Measurements from ENCODE around the gene TK1. TPM values are rescaled to one million over a fixed set of nuclear protein-coding genes. Genes with fewer than 3 reads are reported as not detected.

The TK1 gene
- total RNA-seq, 1 donor, result 87.2 TPM

DNA sequence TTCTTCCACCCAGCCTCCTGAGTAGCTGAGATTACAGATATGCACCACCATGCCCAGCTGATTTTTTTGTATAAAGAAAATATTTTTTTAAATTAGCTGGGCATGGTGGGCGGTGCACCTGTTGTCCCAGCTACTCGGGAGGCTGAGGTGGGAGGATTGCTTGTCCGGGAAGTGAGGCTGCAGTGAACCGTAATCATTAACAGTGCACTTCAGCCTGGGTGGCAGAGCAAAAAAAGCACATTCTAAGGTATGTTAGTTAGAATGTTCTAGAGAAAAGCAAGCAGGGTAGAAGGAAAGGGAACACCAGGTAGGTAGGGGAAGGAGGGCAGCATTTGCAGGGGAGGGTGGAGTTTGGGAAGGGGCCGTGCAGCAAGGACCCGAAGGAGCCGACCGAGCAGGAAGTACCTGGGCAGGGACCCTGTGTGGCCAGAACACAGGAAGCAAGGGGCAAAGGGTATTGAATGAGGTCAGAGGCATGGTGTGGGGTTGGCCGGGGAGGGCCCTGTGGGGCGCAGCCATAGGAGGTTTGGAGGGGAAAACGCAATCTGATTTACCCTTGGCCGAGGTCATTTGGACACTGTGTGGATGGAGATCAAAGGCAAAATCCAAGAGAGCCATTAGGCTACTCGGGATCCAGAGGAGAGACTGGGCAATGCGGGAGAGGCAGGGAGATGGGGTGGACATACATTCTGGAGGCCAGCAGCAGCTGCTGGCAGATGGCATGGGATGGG, 38.4 kb downstream of the TK1 start:
- no peak overlapping the region for H3K4me3 ChIP-seq (ENCODE audit: low read depth, low read length)
- DNase-seq (ENCODE audit: low read depth), result no peak
- TF ChIP-seq, protein P1, sequence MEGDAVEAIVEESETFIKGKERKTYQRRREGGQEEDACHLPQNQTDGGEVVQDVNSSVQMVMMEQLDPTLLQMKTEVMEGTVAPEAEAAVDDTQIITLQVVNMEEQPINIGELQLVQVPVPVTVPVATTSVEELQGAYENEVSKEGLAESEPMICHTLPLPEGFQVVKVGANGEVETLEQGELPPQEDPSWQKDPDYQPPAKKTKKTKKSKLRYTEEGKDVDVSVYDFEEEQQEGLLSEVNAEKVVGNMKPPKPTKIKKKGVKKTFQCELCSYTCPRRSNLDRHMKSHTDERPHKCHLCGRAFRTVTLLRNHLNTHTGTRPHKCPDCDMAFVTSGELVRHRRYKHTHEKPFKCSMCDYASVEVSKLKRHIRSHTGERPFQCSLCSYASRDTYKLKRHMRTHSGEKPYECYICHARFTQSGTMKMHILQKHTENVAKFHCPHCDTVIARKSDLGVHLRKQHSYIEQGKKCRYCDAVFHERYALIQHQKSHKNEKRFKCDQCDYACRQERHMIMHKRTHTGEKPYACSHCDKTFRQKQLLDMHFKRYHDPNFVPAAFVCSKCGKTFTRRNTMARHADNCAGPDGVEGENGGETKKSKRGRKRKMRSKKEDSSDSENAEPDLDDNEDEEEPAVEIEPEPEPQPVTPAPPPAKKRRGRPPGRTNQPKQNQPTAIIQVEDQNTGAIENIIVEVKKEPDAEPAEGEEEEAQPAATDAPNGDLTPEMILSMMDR (IDR thresholded peaks at IDR 0.05; ENCODE audit: insufficient read depth, low read depth, low read length), result no peak

DNA sequence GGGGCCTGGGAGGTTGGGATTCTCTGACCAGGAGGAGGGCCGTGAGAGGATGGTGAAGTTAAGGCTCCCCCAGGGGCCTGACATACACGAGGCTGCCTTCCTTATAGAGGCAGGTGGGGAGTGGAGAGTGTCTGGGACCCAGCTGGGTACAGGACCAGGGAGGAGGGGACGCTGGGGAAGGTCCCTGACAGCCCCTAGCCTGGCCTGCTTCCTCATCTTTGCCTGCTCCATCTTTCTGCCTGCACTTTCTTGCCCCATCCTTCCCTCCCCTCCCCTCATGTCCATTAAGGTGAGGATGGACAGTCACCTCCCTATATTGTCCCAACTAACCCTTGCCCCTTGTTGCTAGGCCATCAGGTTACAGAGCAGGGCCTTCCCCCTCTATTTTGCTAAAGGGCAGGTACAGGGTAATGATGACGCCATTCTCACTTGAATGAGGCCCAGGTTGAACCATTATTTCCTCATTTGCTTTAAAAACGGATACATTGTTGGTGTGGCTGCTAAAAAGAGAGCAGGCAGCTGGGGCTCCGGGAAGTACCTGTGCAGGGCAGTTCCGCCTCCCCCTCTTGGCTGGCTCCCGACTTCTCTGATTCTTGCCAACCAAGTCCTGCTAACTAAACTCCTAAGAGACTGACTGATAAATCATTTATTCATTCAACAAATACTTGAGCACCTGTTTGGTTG, 39.4 kb downstream of the TK1 start:
- no peak for DNase-seq (ENCODE audit: low read depth)
- TF ChIP-seq, protein P1 (IDR thresholded peaks at IDR 0.05; ENCODE audit: insufficient read depth, low read depth, low read length), result no peak
- no peak overlapping the region for H3K4me3 ChIP-seq (ENCODE audit: low read depth, low read length)

DNA sequence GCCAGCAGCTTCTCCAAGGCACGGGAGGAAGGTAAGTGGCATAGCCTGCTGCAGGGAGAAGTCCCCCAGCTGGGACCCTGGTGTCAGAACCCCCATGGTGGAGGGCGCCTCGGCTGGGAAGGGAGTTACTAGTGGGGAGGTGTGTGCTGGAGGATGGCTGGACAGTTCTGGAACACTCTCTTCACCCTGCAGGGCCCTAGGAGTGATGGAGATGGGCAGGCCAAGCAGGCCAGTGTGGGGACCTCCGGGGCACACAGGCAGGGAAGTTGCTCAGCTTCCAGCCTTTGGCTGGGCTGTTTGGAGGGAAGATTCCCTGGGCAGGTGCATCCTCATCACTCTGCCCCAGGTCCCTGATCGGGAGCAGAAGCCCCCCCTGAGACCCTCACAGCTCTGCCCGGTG, 40.0 kb downstream of the TK1 start:
- no peak for DNase-seq (ENCODE audit: low read depth)
- H3K4me3 ChIP-seq (ENCODE audit: low read depth, low read length), result no peak overlapping the region
- TF ChIP-seq, protein P1 (IDR thresholded peaks at IDR 0.05; ENCODE audit: insufficient read depth, low read depth, low read length), result no peak

DNA sequence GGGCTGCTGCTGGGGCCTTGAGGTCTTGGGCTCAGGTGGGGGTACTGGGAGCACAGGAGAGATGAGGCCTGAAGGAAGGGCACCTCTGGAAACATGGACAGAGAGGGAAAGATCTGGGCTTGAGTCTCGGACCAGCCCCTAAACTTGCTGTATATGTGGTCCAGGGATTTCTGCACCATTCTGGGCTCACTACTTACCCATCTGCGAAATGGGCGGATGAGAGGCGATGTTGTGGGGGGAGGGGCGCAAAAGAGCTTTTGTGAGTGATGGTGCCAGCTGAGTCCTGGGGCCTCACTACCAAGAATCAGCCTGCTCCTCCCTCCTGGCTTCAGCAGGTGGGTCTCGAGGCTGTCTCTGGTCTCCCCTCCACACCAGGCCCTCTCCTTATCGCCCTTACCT, 40.4 kb downstream of the TK1 start:
- no peak overlapping the region for H3K4me3 ChIP-seq (ENCODE audit: low read depth, low read length)
- TF ChIP-seq, protein P1 (IDR thresholded peaks at IDR 0.05; ENCODE audit: insufficient read depth, low read depth, low read length), result no peak
- no peak for DNase-seq (ENCODE audit: low read depth)

DNA sequence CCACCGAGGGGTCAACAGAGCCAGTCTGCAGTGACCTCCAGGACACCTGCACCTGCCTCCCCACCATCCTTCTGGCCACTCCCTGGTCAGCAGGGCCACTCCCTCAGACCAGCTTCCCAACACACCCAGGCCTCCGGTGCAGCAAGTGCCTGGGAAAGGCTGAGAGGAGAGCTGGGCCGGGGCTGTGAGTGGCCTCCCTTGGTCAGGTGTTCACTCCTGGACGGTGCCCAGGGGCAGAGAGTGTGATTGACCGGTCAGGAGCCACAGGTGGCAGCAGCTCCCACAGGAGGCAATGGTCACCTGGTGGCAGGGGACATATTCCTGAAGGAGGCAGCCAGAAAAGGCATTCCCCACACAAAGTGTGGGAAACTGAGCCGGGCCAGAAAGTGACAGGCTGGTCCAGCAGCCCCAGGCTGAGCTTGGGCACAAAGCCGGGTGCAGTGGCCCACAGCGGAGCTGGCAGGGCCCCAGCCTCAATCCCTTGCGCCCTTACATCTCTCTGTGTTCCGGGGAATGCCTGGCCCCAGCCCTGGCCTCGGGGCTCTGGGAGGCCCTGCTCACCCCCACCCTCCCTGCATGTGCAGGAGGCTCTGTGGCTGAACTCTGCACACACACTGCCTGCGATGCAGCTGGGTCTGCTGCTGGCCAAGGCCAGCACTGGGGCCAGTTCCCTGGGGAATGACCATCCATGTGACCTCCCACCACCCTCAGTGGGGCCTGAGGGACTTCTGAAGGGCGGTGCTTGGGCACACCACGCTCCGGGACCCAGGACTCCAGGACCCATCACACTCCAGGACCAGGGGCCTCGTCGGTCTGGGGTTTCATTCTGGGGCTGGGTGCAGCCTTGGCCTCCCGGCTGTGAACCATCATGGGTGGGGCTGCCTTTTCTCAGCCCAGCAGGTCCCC, 41.9 kb downstream of the TK1 start:
- peak; percentile 52 for DNase-seq (ENCODE audit: low read depth)
- TF ChIP-seq, protein P1 (IDR thresholded peaks at IDR 0.05; ENCODE audit: insufficient read depth, low read depth, low read length), result no peak
- H3K4me3 ChIP-seq (ENCODE audit: low read depth, low read length), result no peak overlapping the region

DNA sequence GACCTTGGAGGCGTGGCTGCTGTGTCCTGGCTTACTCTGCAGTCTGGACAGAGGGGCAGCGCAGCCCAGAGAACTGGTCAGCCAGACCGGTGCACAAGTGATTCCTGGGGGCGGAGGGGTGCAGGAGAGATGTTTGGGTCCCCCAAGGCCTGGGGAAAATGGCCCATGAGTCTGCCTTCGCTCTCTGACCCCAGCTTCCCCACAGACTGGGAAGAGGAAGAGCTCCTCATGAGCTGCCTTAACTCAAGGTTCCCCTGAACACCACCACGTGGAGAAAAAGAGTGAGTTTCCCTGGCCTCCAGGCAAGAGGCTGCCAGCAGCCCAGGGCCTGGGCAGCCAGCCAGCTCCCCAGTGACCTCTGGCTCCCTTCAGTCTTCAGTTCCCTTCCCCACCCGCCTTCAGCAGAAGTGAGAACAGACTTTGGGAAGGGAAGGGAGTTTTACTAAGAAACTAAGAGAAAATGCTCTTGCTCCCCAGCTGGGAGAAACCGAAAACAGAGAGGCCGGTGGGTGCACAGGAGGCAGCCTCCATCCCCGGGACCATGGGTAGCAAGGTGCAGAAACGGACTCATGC, 42.6 kb downstream of the TK1 start:
- peak; percentile 90 for DNase-seq (ENCODE audit: low read depth)
- TF ChIP-seq, protein P1 (IDR thresholded peaks at IDR 0.05; ENCODE audit: insufficient read depth, low read depth, low read length), result peak; percentile 6
- no peak overlapping the region for H3K4me3 ChIP-seq (ENCODE audit: low read depth, low read length)
